Measurements from ENCODE around the gene ZNF516. TPM values are rescaled to one million over a fixed set of nuclear protein-coding genes. Genes with fewer than 3 reads are reported as not detected.

The ZNF516 gene
- total RNA-seq, 1 experiment from 2014 or later = 22.6 TPM

DNA sequence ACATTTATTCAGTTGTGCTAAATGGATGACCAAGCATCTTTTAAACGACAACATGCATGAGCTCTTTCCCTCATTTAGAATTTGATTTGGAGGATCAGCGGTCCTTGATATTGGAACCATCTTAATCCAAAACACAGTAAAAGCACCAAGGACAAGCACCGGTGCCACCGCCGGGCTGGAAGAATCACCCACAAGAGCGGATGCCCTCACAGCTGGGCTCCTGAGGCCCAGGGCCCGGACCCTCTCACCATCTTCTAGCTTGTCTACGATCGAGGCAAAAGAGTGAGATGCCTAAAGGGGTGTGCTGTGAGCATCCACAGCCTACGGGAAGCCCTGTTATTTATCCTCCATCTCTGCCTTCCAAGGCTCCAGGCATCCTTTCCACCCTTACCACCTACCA is 129.5 kb downstream of the ZNF516 start:
- no CpG with 5 or more reads among the region's 10 CpGs for WGBS (ENCODE audit: extremely low coverage, insufficient read length, low lambda C conversion rate)
- Mint-ChIP-seq H3K36me3 (ENCODE audit: insufficient read depth in 1 of 3, low read depth in 3 of 3) (peaks cover 3 to 9% (median 8%) of the 10 kb centered on the region in 3 experiments; a peak in 5 of 7 replicates), H3K4me1 (peaks cover 23 to 27% of the 10 kb centered on the region in 2 experiments), H3K27me3 (ENCODE audit: low read depth) (no peaks in the 10 kb centered on the region), H3K9me3 (no peaks in the 10 kb centered on the region), H3K4me3 (no peak overlapping the region), H3K27ac (no peak overlapping the region; a peak in 1 of 7 replicates)
- Histone ChIP-seq H3K27me3 (ENCODE audit: insufficient read depth, low read length) (no peaks in the 10 kb centered on the region), H3K9me3 (ENCODE audit: control insufficient read depth, low read depth, low read length) (no peaks in the 10 kb centered on the region), H3K23ac (ENCODE audit: insufficient read length, low read depth, low read length) (no peak overlapping the region), H2BK5ac (ENCODE audit: insufficient read length, low read length) (no peak overlapping the region), H2BK12ac (ENCODE audit: insufficient read length, low read depth, low read length) (no peak overlapping the region), H3K4me2 (ENCODE audit: insufficient read depth, insufficient read length, low read length) (no peak overlapping the region), H4K91ac (ENCODE audit: insufficient read length, low read depth, low read length) (no peak overlapping the region), H3K4me1 (ENCODE audit: insufficient read depth, low read length) (0 out of 2 replicates have a peak, but pooled peaks cover 4% of the 10 kb centered on the region), H3K23me2 (ENCODE audit: insufficient read length, low read depth, low read length, poor library complexity, severe bottlenecking) (no peaks in the 10 kb centered on the region), H2BK15ac (ENCODE audit: low read depth, low read length) (no peak overlapping the region), H3K79me2 (ENCODE audit: insufficient read depth, low read length) (no peaks in the 10 kb centered on the region), H3T11ph (ENCODE audit: low read length) (no peak overlapping the region), H4K5ac (ENCODE audit: insufficient read length, low read depth, low read length) (no peak overlapping the region), H4K20me1 (ENCODE audit: control insufficient read depth, insufficient read depth, insufficient read length) (no peaks in the 10 kb centered on the region), H3K18ac (ENCODE audit: insufficient read length, low read depth, low read length) (no peak overlapping the region), H2BK120ac (ENCODE audit: low read depth, low read length, poor library complexity, severe bottlenecking) (no peak overlapping the region), H3K9ac (ENCODE audit: extremely low read depth, insufficient read length, low read length) (no peak overlapping the region), H3K56ac (ENCODE audit: insufficient read length, low read depth, low read length) (no peak overlapping the region), H3K27ac (ENCODE audit: insufficient read length, low read depth, low read length) (no peak overlapping the region), H2BK20ac (ENCODE audit: low read depth, low read length, poor library complexity, severe bottlenecking) (no peak overlapping the region), H2AK5ac (ENCODE audit: insufficient read length, low read length) (no peak overlapping the region), H2AFZ (ENCODE audit: low read length) (no peak overlapping the region), H3K4ac (ENCODE audit: low read depth, low read length) (no peak overlapping the region), H4K8ac (replicated peaks; ENCODE audit: insufficient read length, low read depth, low read length) (no peak overlapping the region), H3K14ac (ENCODE audit: insufficient read depth, low read length) (no peak overlapping the region), H3K79me1 (ENCODE audit: insufficient read depth, low read depth, low read length, poor library complexity, severe bottlenecking) (no peaks in the 10 kb centered on the region)
- no peak for DNase-seq
- TF ChIP-seq, protein P1, sequence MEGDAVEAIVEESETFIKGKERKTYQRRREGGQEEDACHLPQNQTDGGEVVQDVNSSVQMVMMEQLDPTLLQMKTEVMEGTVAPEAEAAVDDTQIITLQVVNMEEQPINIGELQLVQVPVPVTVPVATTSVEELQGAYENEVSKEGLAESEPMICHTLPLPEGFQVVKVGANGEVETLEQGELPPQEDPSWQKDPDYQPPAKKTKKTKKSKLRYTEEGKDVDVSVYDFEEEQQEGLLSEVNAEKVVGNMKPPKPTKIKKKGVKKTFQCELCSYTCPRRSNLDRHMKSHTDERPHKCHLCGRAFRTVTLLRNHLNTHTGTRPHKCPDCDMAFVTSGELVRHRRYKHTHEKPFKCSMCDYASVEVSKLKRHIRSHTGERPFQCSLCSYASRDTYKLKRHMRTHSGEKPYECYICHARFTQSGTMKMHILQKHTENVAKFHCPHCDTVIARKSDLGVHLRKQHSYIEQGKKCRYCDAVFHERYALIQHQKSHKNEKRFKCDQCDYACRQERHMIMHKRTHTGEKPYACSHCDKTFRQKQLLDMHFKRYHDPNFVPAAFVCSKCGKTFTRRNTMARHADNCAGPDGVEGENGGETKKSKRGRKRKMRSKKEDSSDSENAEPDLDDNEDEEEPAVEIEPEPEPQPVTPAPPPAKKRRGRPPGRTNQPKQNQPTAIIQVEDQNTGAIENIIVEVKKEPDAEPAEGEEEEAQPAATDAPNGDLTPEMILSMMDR (conservative IDR thresholded peaks at IDR 0.05) = no peak

Measured in H9 (cell line).